ENCODE data around the gene RPL29. TPM values are rescaled to one million over a fixed set of nuclear protein-coding genes. Genes with fewer than 3 reads are reported as not detected.

Gene RPL29
- total and polyA plus RNA-seq, 2 of the 4 experiments (the other 2 are of a cell fraction): 2,081 to 2,126 TPM

DNA sequence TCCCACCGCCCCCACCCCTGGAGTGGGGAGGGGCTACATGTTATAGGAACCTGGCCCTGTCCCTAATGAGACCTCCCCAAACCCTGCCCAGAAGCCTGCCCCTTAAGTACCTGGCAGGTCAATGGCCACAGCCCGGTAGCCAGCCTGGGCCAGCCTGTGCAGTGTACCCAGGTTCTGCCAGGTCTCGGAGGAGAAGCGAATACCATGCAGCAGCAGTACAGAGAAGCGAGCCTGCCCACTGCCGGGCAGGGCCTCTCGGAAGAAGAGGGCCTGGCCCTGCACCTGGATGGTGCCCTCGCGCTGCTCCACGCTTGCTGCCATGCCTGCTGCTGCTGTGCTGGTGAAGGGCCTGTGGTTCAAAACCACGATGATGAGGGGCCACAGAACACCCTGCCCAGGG, 24.3 kb downstream of the RPL29 start:
- no peak overlapping the region for H4K91ac ChIP-seq (ENCODE audit: insufficient read depth, low read depth, low read length)
- in situ Hi-C loops (cut with MboI; ENCODE audit: low sequenced_read_pairs) (loop anchor here (25.0 kb wide), 1 partner anchor 1634 kb away; the partner anchor contains the start of genes RASSF1, TUSC2 and ZMYND10), dilution Hi-C loops (cut with HindIII; ENCODE audit: low sequenced_read_pairs, unreplicated experiment) (no loop called here), intact Hi-C loops (cut with micrococcal nuclease) (no loop called here)
- H2BK120ac ChIP-seq (ENCODE audit: low read depth, low read length): no peak overlapping the region
- no peak overlapping the region for H3K18ac ChIP-seq (ENCODE audit: low read depth, low read length)
- no peak overlapping the region for H3K27ac ChIP-seq (ENCODE audit: insufficient read depth, low read length)
- H4K5ac ChIP-seq (ENCODE audit: low read depth, low read length): no peak overlapping the region
- TF ChIP-seq RAD21 (IDR thresholded peaks at IDR 0.05; ENCODE audit: low read length) (no peak), CHD1 (IDR thresholded peaks at IDR 0.05; ENCODE audit: low read depth, low read length) (no peak), BHLHE40 (IDR thresholded peaks at IDR 0.05; ENCODE audit: low read depth, low read length) (no peak)
- TF ChIP-seq, protein P1, sequence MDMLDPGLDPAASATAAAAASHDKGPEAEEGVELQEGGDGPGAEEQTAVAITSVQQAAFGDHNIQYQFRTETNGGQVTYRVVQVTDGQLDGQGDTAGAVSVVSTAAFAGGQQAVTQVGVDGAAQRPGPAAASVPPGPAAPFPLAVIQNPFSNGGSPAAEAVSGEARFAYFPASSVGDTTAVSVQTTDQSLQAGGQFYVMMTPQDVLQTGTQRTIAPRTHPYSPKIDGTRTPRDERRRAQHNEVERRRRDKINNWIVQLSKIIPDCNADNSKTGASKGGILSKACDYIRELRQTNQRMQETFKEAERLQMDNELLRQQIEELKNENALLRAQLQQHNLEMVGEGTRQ (IDR thresholded peaks at IDR 0.05; ENCODE audit: low read depth, low read length): no peak
- no peak overlapping the region for H3K14ac ChIP-seq (replicated peaks; ENCODE audit: low read depth, low read length)
- H2BK5ac ChIP-seq (ENCODE audit: low read depth, low read length, poor library complexity, severe bottlenecking): no peak overlapping the region
- no peak overlapping the region for H2BK20ac ChIP-seq (ENCODE audit: low read depth, low read length)
- 93% methylated on average over 8 of the region's 11 CpGs; no CpG with 5 or more reads in 1 of the 2 experiments for WGBS, 2 experiments (ENCODE audit: extremely low coverage in 2 of 2, insufficient read length in 1 of 2)
- peaks cover 20% of the 10 kb centered on the region for H3K9me1 ChIP-seq (ENCODE audit: insufficient read depth, low read length)
- DNase-seq (no peak), ATAC-seq (ENCODE audit: low read depth) (no peak)
- no peak overlapping the region for H2BK15ac ChIP-seq (ENCODE audit: low read depth, low read length)
- H3K56ac ChIP-seq (ENCODE audit: extremely low read depth, insufficient read depth, low read length): no peak overlapping the region
- H3K4me1 ChIP-seq (ENCODE audit: control insufficient read depth, insufficient read depth, low read length): peaks cover 23% of the 10 kb centered on the region
- H2AFZ ChIP-seq (replicated peaks; ENCODE audit: low read length, poor library complexity): no peak overlapping the region
- ChIA-PET CTCF (interaction anchor here (1.0 kb wide), 1 partner anchor 11 kb away, joined by 3 read pairs; no protein-coding TSS in a partner anchor), POLR2A (ENCODE audit: unreplicated experiment) (interaction anchor here (0.5 kb wide), 1 partner anchor 21 kb away, joined by 3 read pairs; no protein-coding TSS in a partner anchor)
- H3K4ac ChIP-seq (ENCODE audit: low read depth, low read length): no peak overlapping the region
- peaks cover 4% of the 10 kb centered on the region for H4K20me1 ChIP-seq (ENCODE audit: insufficient read depth, low read length)
- no peaks in the 10 kb centered on the region for H3K27me3 ChIP-seq (ENCODE audit: control insufficient read depth, insufficient read depth, low read length)
- no peak overlapping the region for H3K4me2 ChIP-seq (ENCODE audit: low read depth, low read length)
- H4K8ac ChIP-seq (ENCODE audit: low read depth in 2 of 2, low read length in 2 of 2): no peak overlapping the region
- H3K4me3 ChIP-seq (ENCODE audit: insufficient read depth, low read depth, low read length): no peak overlapping the region
- H2AK5ac ChIP-seq (ENCODE audit: low read depth, low read length): no peak overlapping the region
- H3K79me1 ChIP-seq (ENCODE audit: low read depth in 1 of 2, low read length in 2 of 2): peaks cover 22 to 53% of the 10 kb centered on the region in 2 experiments
- no peaks in the 10 kb centered on the region; the same call in 1 of the 2 replicates for H3K36me3 ChIP-seq (ENCODE audit: control insufficient read depth, insufficient read depth, low read length)
- H3K9ac ChIP-seq (ENCODE audit: low read depth, low read length): no peak overlapping the region
- H3K23ac ChIP-seq (ENCODE audit: low read depth, low read length): no peak overlapping the region
- H2AK9ac ChIP-seq (replicated peaks; ENCODE audit: low read depth, low read length, poor library complexity): no peak overlapping the region
- no TSS peak for BruUV-seq (replicated peaks)
- no peaks in the 10 kb centered on the region for H3K9me3 ChIP-seq (ENCODE audit: control insufficient read depth, insufficient read depth, low read length)

Measured in IMR-90 (cell line).